ENCODE results near the gene SFI1. TPM values are rescaled to one million over a fixed set of nuclear protein-coding genes. Genes with fewer than 3 reads are reported as not detected.
"Not testable (repeated sequence)": the region's sequence is repeated elsewhere in the genome, so short reads cannot be mapped to it uniquely, and the experiment has no call there.

Gene SFI1
- polyA plus RNA-seq, 1 donor (not counting 4 experiments of a cell fraction or from before 2014, with no cell fraction given): 10.7 TPM

DNA sequence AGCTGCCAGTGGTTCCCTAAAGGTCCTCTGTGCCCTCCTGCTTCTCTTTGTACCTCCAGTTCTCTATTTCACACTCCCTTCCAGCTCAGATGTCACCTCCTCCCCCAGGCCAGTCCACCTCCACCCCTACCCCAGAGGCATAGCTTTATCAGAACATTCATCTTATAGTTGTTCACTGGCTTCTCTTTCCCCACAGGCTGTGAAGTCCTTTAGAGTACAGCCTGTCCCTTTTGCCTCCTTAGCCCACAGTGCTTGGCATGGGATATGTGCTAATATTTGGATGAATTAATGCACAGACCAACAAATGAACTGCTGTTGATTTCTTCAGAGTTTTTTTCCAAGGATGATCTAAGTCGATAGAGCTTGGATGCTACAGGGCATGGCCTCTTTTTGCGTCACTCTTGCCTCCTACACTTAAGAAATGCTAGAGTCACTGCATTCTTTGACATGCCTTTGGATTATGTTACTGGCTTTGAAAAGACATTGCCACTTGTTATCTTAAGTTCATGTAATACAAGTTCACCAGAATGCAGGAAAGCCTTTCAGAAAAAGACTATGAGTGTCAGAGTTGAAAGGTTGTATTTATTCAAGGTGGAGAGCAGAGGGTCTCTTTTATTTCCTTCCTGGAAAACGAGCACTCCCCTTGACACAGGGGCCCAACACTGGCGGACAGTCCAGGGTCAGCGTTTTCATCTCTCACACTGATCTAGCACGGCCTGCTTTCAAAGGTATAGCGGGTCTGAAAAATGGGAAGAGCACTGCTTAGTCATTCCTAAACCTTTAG is 90.0 kb downstream of the SFI1 start:
- no peaks in the 10 kb centered on the region for H3K9me1 ChIP-seq (ENCODE audit: control insufficient read depth, extremely low read depth, insufficient read depth, low read length)
- H4K20me1 ChIP-seq (ENCODE audit: control insufficient read depth, extremely low read depth, insufficient read depth, low read length): no peaks in the 10 kb centered on the region
- no peak overlapping the region for H2AFZ ChIP-seq (ENCODE audit: control insufficient read depth, low read length)
- peaks cover 5 to 7% of the 10 kb centered on the region in 2 experiments for H3K36me3 ChIP-seq (ENCODE audit: control insufficient read depth in 2 of 2, extremely low read depth in 1 of 2, insufficient read depth in 2 of 2, low read length in 2 of 2)
- no peak overlapping the region for H3K4me3 ChIP-seq (ENCODE audit: control insufficient read depth in 2 of 3, extremely low read depth in 1 of 3, insufficient read depth in 2 of 3, low read depth in 1 of 3, low read length in 3 of 3)
- H3K27ac ChIP-seq (ENCODE audit: control insufficient read depth, insufficient read depth, low read length): no peak overlapping the region
- H3K27me3 ChIP-seq (ENCODE audit: control insufficient read depth, extremely low read depth, insufficient read depth, low read length): no peaks in the 10 kb centered on the region
- TF ChIP-seq EZH2 (IDR thresholded peaks at IDR 0.05; ENCODE audit: low read length): no peak
- TF ChIP-seq, protein P1, sequence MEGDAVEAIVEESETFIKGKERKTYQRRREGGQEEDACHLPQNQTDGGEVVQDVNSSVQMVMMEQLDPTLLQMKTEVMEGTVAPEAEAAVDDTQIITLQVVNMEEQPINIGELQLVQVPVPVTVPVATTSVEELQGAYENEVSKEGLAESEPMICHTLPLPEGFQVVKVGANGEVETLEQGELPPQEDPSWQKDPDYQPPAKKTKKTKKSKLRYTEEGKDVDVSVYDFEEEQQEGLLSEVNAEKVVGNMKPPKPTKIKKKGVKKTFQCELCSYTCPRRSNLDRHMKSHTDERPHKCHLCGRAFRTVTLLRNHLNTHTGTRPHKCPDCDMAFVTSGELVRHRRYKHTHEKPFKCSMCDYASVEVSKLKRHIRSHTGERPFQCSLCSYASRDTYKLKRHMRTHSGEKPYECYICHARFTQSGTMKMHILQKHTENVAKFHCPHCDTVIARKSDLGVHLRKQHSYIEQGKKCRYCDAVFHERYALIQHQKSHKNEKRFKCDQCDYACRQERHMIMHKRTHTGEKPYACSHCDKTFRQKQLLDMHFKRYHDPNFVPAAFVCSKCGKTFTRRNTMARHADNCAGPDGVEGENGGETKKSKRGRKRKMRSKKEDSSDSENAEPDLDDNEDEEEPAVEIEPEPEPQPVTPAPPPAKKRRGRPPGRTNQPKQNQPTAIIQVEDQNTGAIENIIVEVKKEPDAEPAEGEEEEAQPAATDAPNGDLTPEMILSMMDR (optimal IDR thresholded peaks at IDR 0.05 in 1 of 3, IDR thresholded peaks at IDR 0.05 in 1 of 3, conservative IDR thresholded peaks at IDR 0.05 in 1 of 3; ENCODE audit: extremely low read depth in 1 of 3, insufficient read depth in 2 of 3, low read length in 3 of 3): no peak
- H3K4me2 ChIP-seq (ENCODE audit: control insufficient read depth, extremely low read depth, insufficient read depth, low read depth, low read length): no peak overlapping the region
- H3K4me1 ChIP-seq (ENCODE audit: control insufficient read depth, extremely low read depth, insufficient read depth, low read length): no peaks in the 10 kb centered on the region
- no peaks in the 10 kb centered on the region for H3K9me3 ChIP-seq (ENCODE audit: control insufficient read depth, low read depth, low read length)
- no peaks in the 10 kb centered on the region for H3K79me2 ChIP-seq (ENCODE audit: control insufficient read depth, insufficient read depth, low read length)
- dilution Hi-C loops (cut with MboI; ENCODE audit: extremely low pct_ligation_motif_present, low sequenced_read_pairs): no loop called here
- FAIRE-seq (no peak), DNase-seq (ENCODE audit: low read depth, low spot score) (no peak)
- H3K9ac ChIP-seq (ENCODE audit: control insufficient read depth, extremely low read depth, insufficient read depth, low read length): no peak overlapping the region

- no peaks in the 10 kb centered on the region for H3K9me1 ChIP-seq (ENCODE audit: control insufficient read depth, extremely low read depth, insufficient read depth, low read length)
- H3K4me1 ChIP-seq (ENCODE audit: control insufficient read depth, extremely low read depth, insufficient read depth, low read length): no peaks in the 10 kb centered on the region
- H3K27me3 ChIP-seq (ENCODE audit: control insufficient read depth, extremely low read depth, insufficient read depth, low read length): no peaks in the 10 kb centered on the region
- H3K79me2 ChIP-seq (ENCODE audit: control insufficient read depth, insufficient read depth, low read length): no peaks in the 10 kb centered on the region
- H3K9me3 ChIP-seq (ENCODE audit: control insufficient read depth, low read depth, low read length): no peaks in the 10 kb centered on the region
- H4K20me1 ChIP-seq (ENCODE audit: control insufficient read depth, extremely low read depth, insufficient read depth, low read length): no peaks in the 10 kb centered on the region
- no peak overlapping the region for H3K4me2 ChIP-seq (ENCODE audit: control insufficient read depth, extremely low read depth, insufficient read depth, low read depth, low read length)
- no peak overlapping the region for H3K27ac ChIP-seq (ENCODE audit: control insufficient read depth, insufficient read depth, low read length)
- DNase-seq (ENCODE audit: low read depth, low spot score) (no peak), FAIRE-seq (no peak)
- peaks cover 5 to 7% of the 10 kb centered on the region in 2 experiments for H3K36me3 ChIP-seq (ENCODE audit: control insufficient read depth in 2 of 2, extremely low read depth in 1 of 2, insufficient read depth in 2 of 2, low read length in 2 of 2)
- no peak overlapping the region for H3K4me3 ChIP-seq (ENCODE audit: control insufficient read depth in 2 of 3, extremely low read depth in 1 of 3, insufficient read depth in 2 of 3, low read depth in 1 of 3, low read length in 3 of 3)
- no peak overlapping the region for H3K9ac ChIP-seq (ENCODE audit: control insufficient read depth, extremely low read depth, insufficient read depth, low read length)
- H2AFZ ChIP-seq (ENCODE audit: control insufficient read depth, low read length): no peak overlapping the region
- dilution Hi-C loops (cut with MboI; ENCODE audit: extremely low pct_ligation_motif_present, low sequenced_read_pairs): no loop called here
- TF ChIP-seq EZH2 (IDR thresholded peaks at IDR 0.05; ENCODE audit: low read length): no peak
These were observed 92.8 kb downstream of the SFI1 start for GRCh38 chr22:31588970-31589675.

GRCh38 chr22:31590161-31590560 is 93.8 kb downstream of the SFI1 start:
- dilution Hi-C loops (cut with MboI; ENCODE audit: extremely low pct_ligation_motif_present, low sequenced_read_pairs); H3K27me3 ChIP-seq (ENCODE audit: control insufficient read depth, extremely low read depth, insufficient read depth, low read length); H3K9me3 ChIP-seq (ENCODE audit: control insufficient read depth, low read depth, low read length); H3K27ac ChIP-seq (ENCODE audit: control insufficient read depth, insufficient read depth, low read length); FAIRE-seq; H2AFZ ChIP-seq (ENCODE audit: control insufficient read depth, low read length); H4K20me1 ChIP-seq (ENCODE audit: control insufficient read depth, extremely low read depth, insufficient read depth, low read length); H3K79me2 ChIP-seq (ENCODE audit: control insufficient read depth, insufficient read depth, low read length); H3K36me3 ChIP-seq (ENCODE audit: control insufficient read depth in 2 of 2, extremely low read depth in 1 of 2, insufficient read depth in 2 of 2, low read length in 2 of 2); H3K4me3 ChIP-seq (ENCODE audit: control insufficient read depth in 2 of 3, extremely low read depth in 1 of 3, insufficient read depth in 2 of 3, low read depth in 1 of 3, low read length in 3 of 3); H3K4me2 ChIP-seq (ENCODE audit: control insufficient read depth, extremely low read depth, insufficient read depth, low read depth, low read length); H3K4me1 ChIP-seq (ENCODE audit: control insufficient read depth, extremely low read depth, insufficient read depth, low read length); H3K9me1 ChIP-seq (ENCODE audit: control insufficient read depth, extremely low read depth, insufficient read depth, low read length); H3K9ac ChIP-seq (ENCODE audit: control insufficient read depth, extremely low read depth, insufficient read depth, low read length); DNase-seq (ENCODE audit: low read depth, low spot score): not testable (repeated sequence)
